HepG2 (cell line): Measurements from ENCODE around the gene PSENEN. TPM values are rescaled to one million over a fixed set of nuclear protein-coding genes. Genes with fewer than 3 reads are reported as not detected.

Source experiments
- ARNT2 ChIP-seq: sonication (generic); formaldehyde crosslinking; IDR thresholded peaks from 2 replicates; pipeline ENCODE4 v1.8.0; 2022; ENCODE audit warnings: mild to moderate bottlenecking, low read depth, missing genetic modification reagents, moderate library complexity
- CENPT ChIP-seq: sonication (generic); formaldehyde crosslinking; IDR thresholded peaks from 2 replicates; pipeline ENCODE4 v1.8.0; 2022; ENCODE audit warnings: low read depth, mild to moderate bottlenecking, moderate library complexity, missing genetic modification reagents
- FOXO4 ChIP-seq: sonication (generic); formaldehyde crosslinking; conservative IDR thresholded peaks from 2 replicates; pipeline ENCODE4 v1.8.1; 2023; ENCODE audit warnings: missing genetic modification reagents
- GMEB1 ChIP-seq: sonication (generic); formaldehyde crosslinking; IDR thresholded peaks from 2 replicates; pipeline ENCODE4 v1.5.1; 2020; ENCODE audit warnings: missing genetic modification reagents, mild to moderate bottlenecking, borderline replicate concordance
- GRHL1 ChIP-seq: sonication (generic); formaldehyde crosslinking; conservative IDR thresholded peaks from 2 replicates; pipeline ENCODE4 v1.8.0; 2022; ENCODE audit warnings: missing genetic modification reagents
- HHEX ChIP-seq: IDR thresholded peaks from 2 replicates; pipeline ENCODE4 v1.6.1; 2016; ENCODE audit warnings: control low read depth
- HMG20A ChIP-seq: IDR thresholded peaks from 2 replicates; pipeline ENCODE4 v1.6.1; 2016; ENCODE audit warnings: borderline replicate concordance
- HOXA7 ChIP-seq: sonication (generic); formaldehyde crosslinking; IDR thresholded peaks from 2 replicates; pipeline ENCODE4 v1.8.1; 2022; ENCODE audit warnings: mild to moderate bottlenecking, missing genetic modification reagents, moderate library complexity
- LCORL ChIP-seq, 2 experiments: fragments of 450-650 bp in 1 of 2; sonication (generic) in 1 of 2; formaldehyde crosslinking in 1 of 2; IDR thresholded peaks; 2 replicates each; pipeline versions ENCODE4 v1.5.0 to v1.6.1; 2017 to 2020; ENCODE audit warnings: antibody characterized with exemption in 1 of 2, missing genetic modification reagents in 1 of 2
- MAFG ChIP-seq: sonication (generic); formaldehyde crosslinking; IDR thresholded peaks from 2 replicates; pipeline ENCODE4 v1.5.1; 2020; ENCODE audit warnings: mild to moderate bottlenecking, missing genetic modification reagents
- RAD21 ChIP-seq: fragments of 450-650 bp; formaldehyde crosslinking; IDR thresholded peaks from 2 replicates; pipeline ENCODE4 v1.5.0; 2020; ENCODE audit warnings: mild to moderate bottlenecking
- SRSF9 ChIP-seq: fragments of 200-400 bp; formaldehyde crosslinking; IDR thresholded peaks from 2 replicates; pipeline ENCODE4 v1.6.1; 2018; ENCODE audit warnings: borderline replicate concordance, mild to moderate bottlenecking, low read depth, low read length; ENCODE audit not compliant: insufficient read depth, poor library complexity, severe bottlenecking
- TFAP4 ChIP-seq: sonication (generic); IDR thresholded peaks from 2 replicates; pipeline ENCODE4 v1.6.1; 2016; ENCODE audit warnings: low read depth, borderline replicate concordance
- TOE1 ChIP-seq: sonication (generic); formaldehyde crosslinking; IDR thresholded peaks from 2 replicates; pipeline ENCODE4 v1.4.0; 2020; ENCODE audit warnings: mild to moderate bottlenecking, missing genetic modification reagents
- TSC22D2 ChIP-seq: sonication (generic); formaldehyde crosslinking; IDR thresholded peaks from 2 replicates; pipeline ENCODE4 v1.5.1; 2020; ENCODE audit warnings: missing genetic modification reagents, mild to moderate bottlenecking, borderline replicate concordance
- YY1 ChIP-seq: IDR thresholded peaks from 2 replicates; pipeline ENCODE4 v1.6.1; 2011; ENCODE audit warnings: low read length, low read depth, moderate library complexity, mild to moderate bottlenecking; ENCODE audit not compliant: insufficient read depth, insufficient replicate concordance
- ZBTB20 ChIP-seq: sonication (generic); formaldehyde crosslinking; IDR thresholded peaks from 2 replicates; pipeline ENCODE4 v1.8.1; 2023; ENCODE audit warnings: missing genetic modification reagents, low read depth, mild to moderate bottlenecking, borderline replicate concordance
- ZNF224 ChIP-seq: sonication (generic); formaldehyde crosslinking; IDR thresholded peaks from 2 replicates; pipeline ENCODE4 v1.5.0; 2020; ENCODE audit warnings: mild to moderate bottlenecking, missing genetic modification reagents
- ZNF230 ChIP-seq: sonication (generic); formaldehyde crosslinking; IDR thresholded peaks from 2 replicates; pipeline ENCODE4 v1.4.0; 2020; ENCODE audit warnings: mild to moderate bottlenecking, missing genetic modification reagents
- ZNF331 ChIP-seq: sonication (generic); formaldehyde crosslinking; IDR thresholded peaks from 2 replicates; pipeline ENCODE4 v1.4.0; 2020; ENCODE audit warnings: missing genetic modification reagents
- ZNF577 ChIP-seq: sonication (generic); formaldehyde crosslinking; IDR thresholded peaks from 2 replicates; pipeline ENCODE4 v1.4.0; 2020; ENCODE audit warnings: mild to moderate bottlenecking, low read depth, missing genetic modification reagents, borderline replicate concordance
- ZNF598 ChIP-seq: sonication (generic); formaldehyde crosslinking; IDR thresholded peaks from 2 replicates; pipeline ENCODE4 v1.5.1; 2020; ENCODE audit warnings: mild to moderate bottlenecking, missing genetic modification reagents, borderline replicate concordance
- ZSCAN12 ChIP-seq: sonication (generic); formaldehyde crosslinking; IDR thresholded peaks from 2 replicates; pipeline ENCODE4 v1.9.0; 2021; ENCODE audit warnings: mild to moderate bottlenecking, missing genetic modification reagents
- ZSCAN21 ChIP-seq: sonication (generic); formaldehyde crosslinking; IDR thresholded peaks from 2 replicates; pipeline ENCODE4 v1.8.0; 2022; ENCODE audit warnings: mild to moderate bottlenecking, missing genetic modification reagents, moderate library complexity, borderline replicate concordance
- polyA plus RNA-seq, 8 experiments: library from polyadenylated mRNA; depleted of rRNA in 3 of 8; stranded (reverse) in 7 of 8; unstranded in 1 of 8; fragments of >200 nt; fragmentation: Illumina TruSeq in 4 of 8; extraction: Trizol in 4 of 8; gene quantifications; 2 replicates each; pipeline versions ENCODE4 v1.2.1 to v1.2.3, GENCODE V29; 2011 to 2016; ENCODE audit warnings: low read depth in 4 of 8, missing spikeins in 1 of 8, mixed read lengths in 1 of 8; ENCODE audit not compliant: insufficient read depth in 1 of 8
- total RNA-seq, 5 experiments: library from RNA; depleted of rRNA; stranded (reverse); fragments of >200 nt; fragmentation: Illumina TruSeq; extraction: Trizol; gene quantifications; 2 replicates each; pipeline ENCODE4 v1.2.3, GENCODE V29; 2016; ENCODE audit warnings: low read depth in 1 of 5

Gene PSENEN
- total and polyA plus RNA-seq, 2 of the 13 experiments (the other 11 are each of a cell fraction or from before 2014, with no cell fraction given) = 16.9 to 34.2 TPM

GRCh38 chr19:35757749-35758608, 12.5 kb downstream of the PSENEN start, which contains the start of gene PROSER3 (continued):
- TF ChIP-seq CENPT (CRISPR knock-in tag) = no peak
- no peak for TF ChIP-seq ZNF598 (CRISPR knock-in tag)
- no peak for TF ChIP-seq GRHL1 (CRISPR knock-in tag)
- no peak for TF ChIP-seq ZNF224 (CRISPR knock-in tag)
- TF ChIP-seq TFAP4 = peak; percentile 16; the same call in 1 of the 2 replicates
- no peak for TF ChIP-seq LCORL (IDR thresholded peaks at IDR 0.05)
- TF ChIP-seq LCORL (CRISPR knock-in tag; IDR thresholded peaks at IDR 0.05) = peak; percentile 51
- no peak for TF ChIP-seq ZNF331
- TF ChIP-seq ZNF230 (CRISPR knock-in tag) = no peak
- peak; percentile 82 for TF ChIP-seq YY1
- no peak for TF ChIP-seq SRSF9
- peak; percentile 32; the same call in 1 of the 2 replicates for TF ChIP-seq ZSCAN21 (CRISPR knock-in tag)
- no peak for TF ChIP-seq ZNF577 (CRISPR knock-in tag)
- TF ChIP-seq HHEX (CRISPR knock-in tag) = no peak
- TF ChIP-seq MAFG = no peak
- no peak for TF ChIP-seq ARNT2
- no peak for TF ChIP-seq FOXO4 (CRISPR knock-in tag)
- no peak for TF ChIP-seq HMG20A (CRISPR knock-in tag)
- TF ChIP-seq ZBTB20 = no peak
- TF ChIP-seq GMEB1 = no peak
- no peak for TF ChIP-seq TOE1 (CRISPR knock-in tag)
- TF ChIP-seq TSC22D2 (CRISPR knock-in tag) = no peak
- TF ChIP-seq ZSCAN12 (CRISPR knock-in tag) = no peak
- TF ChIP-seq RAD21 (CRISPR knock-in tag) = no peak
- no peak for TF ChIP-seq HOXA7
